ENCODE measurements around the gene MYOD1. TPM values are rescaled to one million over a fixed set of nuclear protein-coding genes. Genes with fewer than 3 reads are reported as not detected.

MYOD1 gene
- total and polyA plus RNA-seq, 9 of the 15 experiments (the other 6 are each of a cell fraction or from before 2014, with no cell fraction given), result not detected

DNA sequence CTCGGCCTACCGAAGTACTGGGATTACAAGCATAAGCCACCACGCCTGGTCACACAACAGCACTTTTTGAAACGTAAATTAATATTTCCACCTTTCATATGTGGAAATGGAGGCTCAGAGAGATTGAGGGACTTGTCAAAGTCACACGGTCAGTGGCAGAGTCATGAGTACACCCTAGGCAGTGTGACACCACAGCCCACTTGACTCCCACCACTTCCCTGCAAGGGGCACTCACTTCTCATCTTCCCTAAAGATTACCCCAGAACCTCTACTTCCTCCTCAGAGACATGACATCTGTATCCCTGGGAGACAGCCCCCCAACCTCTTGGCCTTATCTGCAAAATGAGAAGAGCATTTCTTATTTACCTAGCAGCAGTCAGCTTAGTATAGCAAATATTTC is 16.5 kb upstream of the MYOD1 start:
- POLR2A ChIA-PET, result interaction anchor here (0.5 kb wide), 1 partner anchor 374 kb away, joined by 3 read pairs; no protein-coding TSS in a partner anchor
- Histone ChIP-seq H4K20me1 (replicated peaks; ENCODE audit: control insufficient read depth, insufficient read depth, low read length) (no peaks in the 10 kb centered on the region), H3K36me3 (ENCODE audit: control insufficient read depth, insufficient read depth, low read length) (no peaks in the 10 kb centered on the region), H3K4me1 (replicated peaks in 1 of 2; ENCODE audit: control insufficient read depth in 2 of 2, insufficient read depth in 2 of 2, low read length in 2 of 2) (peaks cover 2 to 10% of the 10 kb centered on the region in 2 experiments; a peak in 4 of 5 replicates), H3K4me2 (ENCODE audit: insufficient read depth, low read length) (no peak overlapping the region), H3K9ac (ENCODE audit: insufficient read depth in 1 of 2, low read depth in 2 of 2, low read length in 2 of 2) (no peak overlapping the region), H3K4me3 (no peak overlapping the region), H3K27me3 (ENCODE audit: control insufficient read depth in 2 of 2, insufficient read depth in 2 of 2, low read length in 2 of 2) (no peaks in the 10 kb centered on the region), H2AFZ (ENCODE audit: low read depth, low read length) (no peak overlapping the region), H3K9me1 (ENCODE audit: control insufficient read depth, insufficient read depth, low read length) (no peaks in the 10 kb centered on the region), H3K27ac (ENCODE audit: extremely low read depth, low read depth, low read length) (no peak overlapping the region), H3K79me2 (ENCODE audit: control insufficient read depth, insufficient read depth, low read length) (no peaks in the 10 kb centered on the region), H3K9me3 (replicated peaks; ENCODE audit: control insufficient read depth, insufficient read depth, low read depth, low read length) (no peaks in the 10 kb centered on the region)
- ATAC-seq, result no peak
- in situ Hi-C loops (cut with MboI) (no loop called here), intact Hi-C loops (cut with micrococcal nuclease) (no loop called here)
- TF ChIP-seq CREB1 (IDR thresholded peaks at IDR 0.05) (no peak), CREB1 (CRISPR knock-in tag; IDR thresholded peaks at IDR 0.05) (no peak), TFAM (CRISPR knock-in tag; conservative IDR thresholded peaks at IDR 0.05) (no peak), BCL6 (CRISPR knock-in tag; IDR thresholded peaks at IDR 0.05) (no peak), NFIC (IDR thresholded peaks at IDR 0.05) (no peak), ASH1L (IDR thresholded peaks at IDR 0.05; ENCODE audit: borderline replicate concordance, low read depth, partially characterized antibody) (no peak), PPARD (CRISPR knock-in tag; IDR thresholded peaks at IDR 0.05) (no peak), MEF2A (IDR thresholded peaks at IDR 0.05; ENCODE audit: control insufficient read depth, low read depth, low read length) (no peak), JUNB (CRISPR knock-in tag; conservative IDR thresholded peaks at IDR 0.05) (no peak), ZBTB8A (IDR thresholded peaks at IDR 0.05; ENCODE audit: partially characterized antibody) (no peak), TEAD2 (tag; IDR thresholded peaks at IDR 0.05) (no peak)
- TF ChIP-seq, protein P1, sequence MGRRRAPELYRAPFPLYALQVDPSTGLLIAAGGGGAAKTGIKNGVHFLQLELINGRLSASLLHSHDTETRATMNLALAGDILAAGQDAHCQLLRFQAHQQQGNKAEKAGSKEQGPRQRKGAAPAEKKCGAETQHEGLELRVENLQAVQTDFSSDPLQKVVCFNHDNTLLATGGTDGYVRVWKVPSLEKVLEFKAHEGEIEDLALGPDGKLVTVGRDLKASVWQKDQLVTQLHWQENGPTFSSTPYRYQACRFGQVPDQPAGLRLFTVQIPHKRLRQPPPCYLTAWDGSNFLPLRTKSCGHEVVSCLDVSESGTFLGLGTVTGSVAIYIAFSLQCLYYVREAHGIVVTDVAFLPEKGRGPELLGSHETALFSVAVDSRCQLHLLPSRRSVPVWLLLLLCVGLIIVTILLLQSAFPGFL (CRISPR knock-in tag; IDR thresholded peaks at IDR 0.05), result no peak
- CTCF ChIA-PET (ENCODE audit: low intra/inter-chr PET ratio), result no interaction called here
- 9% methylated on average over 5 of the region's 5 CpGs for WGBS (ENCODE audit: insufficient coverage, low coverage, missing lambda C conversion rate)
- BruUV-seq (replicated peaks), result no TSS peak
- no peak for FAIRE-seq
- no peak for DNase-seq (ENCODE audit: extremely low read depth in 1 of 4, low spot score in 3 of 4)
